Neural cell (in vitro differentiated cells): Measurements from ENCODE around the gene BCAS2. TPM values are rescaled to one million over a fixed set of nuclear protein-coding genes. Genes with fewer than 3 reads are reported as not detected.

Source experiments
- H2AFZ ChIP-seq: fragments of 200-600, 300-800 bp; sonication (generic), shearing (Covaris generic); 2 replicates; pipeline ENCODE4 v1.6.0; 2014; ENCODE audit warnings: low read depth, mild to moderate bottlenecking, antibody characterized with exemption, low read length, moderate library complexity
- H3F3A ChIP-seq: fragments of 200-600 bp; shearing (Covaris generic); 2 replicates; pipeline ENCODE4 v1.6.1; 2016; ENCODE audit warnings: mild to moderate bottlenecking, moderate library complexity, mixed read lengths, antibody characterized with exemption, low read length; ENCODE audit not compliant: insufficient read depth, poor library complexity, severe bottlenecking
- H3K27ac ChIP-seq: fragments of 200-600, 300-800 bp; sonication (generic), shearing (Covaris generic); 2 replicates; pipeline ENCODE4 v1.5.1; 2014; ENCODE audit warnings: mild to moderate bottlenecking, low read length, moderate library complexity
- H3K27me3 ChIP-seq: fragments of 300-800, 200-600 bp; sonication (generic), shearing (Covaris generic); 2 replicates; pipeline ENCODE4 v1.6.0; 2014; ENCODE audit warnings: mild to moderate bottlenecking, low read depth, low read length, moderate library complexity; ENCODE audit not compliant: insufficient read depth
- H3K36me3 ChIP-seq: fragments of 300-800, 200-600 bp; sonication (generic), shearing (Covaris generic); 2 replicates; pipeline ENCODE4 v1.5.1; 2014; ENCODE audit warnings: mild to moderate bottlenecking, antibody characterized with exemption, low read length, moderate library complexity; ENCODE audit not compliant: insufficient read depth
- H3K4me2 ChIP-seq: fragments of 300-800, 200-600 bp; sonication (generic), shearing (Covaris generic); 2 replicates; pipeline ENCODE4 v1.6.0; 2014; ENCODE audit warnings: mild to moderate bottlenecking, low read length
- H3K4me3 ChIP-seq: fragments of 300-800, 200-600 bp; sonication (generic), shearing (Covaris generic); 2 replicates; pipeline ENCODE4 v1.5.1; 2014; ENCODE audit warnings: mild to moderate bottlenecking, low read length, moderate library complexity
- H3K79me2 ChIP-seq: fragments of 200-600 bp; shearing (Covaris generic); replicated peaks from 2 replicates; pipeline ENCODE4 v1.6.0; 2014; ENCODE audit warnings: mild to moderate bottlenecking, low read length, moderate library complexity; ENCODE audit not compliant: insufficient read depth
- H3K9ac ChIP-seq: fragments of 300-800, 200-600 bp; sonication (generic), shearing (Covaris generic); 2 replicates; pipeline ENCODE4 v1.6.1; 2016; ENCODE audit warnings: mild to moderate bottlenecking, low read length, mixed read lengths
- H3K9me2 ChIP-seq: fragments of 200-600 bp; shearing (Covaris generic); 2 replicates; pipeline ENCODE4 v1.6.1; 2016; ENCODE audit warnings: mild to moderate bottlenecking, low read length, mixed read lengths; ENCODE audit not compliant: insufficient read depth
- H3K9me3 ChIP-seq: fragments of 200-600, 300-800 bp; sonication (generic), shearing (Covaris generic); 2 replicates; pipeline ENCODE4 v1.6.1; 2016; ENCODE audit warnings: mild to moderate bottlenecking, mixed run types, low read length, moderate library complexity, mixed read lengths
- H4K20me1 ChIP-seq: fragments of 200-600 bp; shearing (Covaris generic); 2 replicates; pipeline ENCODE4 v1.6.1; 2016; ENCODE audit warnings: mild to moderate bottlenecking, mixed run types; ENCODE audit not compliant: insufficient read depth
- EP300 ChIP-seq: fragments of 450-650 bp; conservative IDR thresholded peaks from 2 replicates; pipeline ENCODE4 v1.6.1; 2014; ENCODE audit warnings: antibody characterized with exemption, mild to moderate bottlenecking, moderate library complexity; ENCODE audit not compliant: poor library complexity, severe bottlenecking
- EZH2 ChIP-seq: fragments of 200-600, 300-800 bp; shearing (Covaris generic), sonication (generic); IDR thresholded peaks from 2 replicates; pipeline ENCODE4 v1.6.1; 2014; ENCODE audit warnings: antibody characterized with exemption, low read length, borderline replicate concordance, mild to moderate bottlenecking; ENCODE audit not compliant: insufficient read depth, poor library complexity, severe bottlenecking
- MXI1 ChIP-seq: fragments of 450-650 bp; conservative IDR thresholded peaks from 2 replicates; pipeline ENCODE4 v1.6.1; 2014; ENCODE audit warnings: antibody characterized with exemption, mild to moderate bottlenecking; ENCODE audit not compliant: poor library complexity, severe bottlenecking
- POLR2AphosphoS5 ChIP-seq: IDR thresholded peaks from 2 replicates; pipeline ENCODE4 v1.6.1; 2012
- RAD21 ChIP-seq: fragments of 450-650 bp; conservative IDR thresholded peaks from 2 replicates; pipeline ENCODE4 v1.6.1; 2014; ENCODE audit warnings: antibody characterized with exemption, mild to moderate bottlenecking, moderate library complexity
- SMC3 ChIP-seq: fragments of 450-650 bp; conservative IDR thresholded peaks from 2 replicates; pipeline ENCODE4 v1.6.1; 2014; ENCODE audit warnings: antibody characterized with exemption, mild to moderate bottlenecking, moderate library complexity; ENCODE audit not compliant: poor library complexity
- TAF1 ChIP-seq: IDR thresholded peaks from 2 replicates; pipeline ENCODE4 v1.6.1; 2012; ENCODE audit warnings: low read depth
- polyA plus RNA-seq: library from polyadenylated mRNA; depleted of rRNA; stranded (reverse); fragments of >200 nt; gene quantifications from 2 replicates; pipeline ENCODE4 v1.2.3, GENCODE V29; 2014
- TF ChIP-seq, protein P1 (sequence below): IDR thresholded peaks from 2 replicates; pipeline ENCODE4 v1.6.1; 2012; ENCODE audit warnings: borderline replicate concordance
- TF ChIP-seq, protein P2 (sequence below): fragments of 450-650 bp; IDR thresholded peaks from 2 replicates; pipeline ENCODE4 v1.5.1; 2014; ENCODE audit warnings: antibody characterized with exemption, mild to moderate bottlenecking, moderate library complexity; ENCODE audit not compliant: poor library complexity, severe bottlenecking

The BCAS2 gene
- polyA plus RNA-seq, 1 donor from 2014 or later: 149 TPM

DNA sequence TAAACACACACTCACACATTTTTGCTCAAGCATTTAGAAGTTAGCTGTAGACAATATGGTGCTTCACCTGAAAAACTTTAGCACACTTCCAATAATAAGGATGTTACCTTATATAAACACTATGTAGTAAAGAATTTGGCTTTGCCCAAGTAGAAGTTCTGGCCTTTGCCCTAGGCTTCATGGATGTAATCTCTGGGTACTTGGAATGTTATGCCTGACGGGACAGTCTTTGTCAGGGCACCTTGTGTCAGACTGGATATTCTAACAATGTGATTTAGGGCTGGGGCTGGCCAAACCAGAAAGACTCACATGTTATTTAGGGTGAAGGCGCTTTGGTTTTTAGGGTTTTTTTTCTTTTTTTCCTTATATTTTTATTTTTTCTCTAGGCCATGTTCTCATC, 35.6 kb downstream of the BCAS2 start:
- Histone ChIP-seq H2AFZ (no peak overlapping the region), H3K9ac (no peak overlapping the region), H3K27ac (no peak overlapping the region), H3K36me3 (no peaks in the 10 kb centered on the region), H3K79me2 (no peaks in the 10 kb centered on the region), H3K9me2 (no peaks in the 10 kb centered on the region), H3F3A (no peaks in the 10 kb centered on the region), H4K20me1 (no peaks in the 10 kb centered on the region), H3K4me2 (no peak overlapping the region), H3K9me3 (no peaks in the 10 kb centered on the region), H3K4me3 (no peak overlapping the region), H3K27me3 (no peaks in the 10 kb centered on the region)
- TF ChIP-seq MXI1: no peak
- TF ChIP-seq EZH2: no peak
- TF ChIP-seq EP300: no peak
- TF ChIP-seq SMC3: no peak
- TF ChIP-seq, protein P1, sequence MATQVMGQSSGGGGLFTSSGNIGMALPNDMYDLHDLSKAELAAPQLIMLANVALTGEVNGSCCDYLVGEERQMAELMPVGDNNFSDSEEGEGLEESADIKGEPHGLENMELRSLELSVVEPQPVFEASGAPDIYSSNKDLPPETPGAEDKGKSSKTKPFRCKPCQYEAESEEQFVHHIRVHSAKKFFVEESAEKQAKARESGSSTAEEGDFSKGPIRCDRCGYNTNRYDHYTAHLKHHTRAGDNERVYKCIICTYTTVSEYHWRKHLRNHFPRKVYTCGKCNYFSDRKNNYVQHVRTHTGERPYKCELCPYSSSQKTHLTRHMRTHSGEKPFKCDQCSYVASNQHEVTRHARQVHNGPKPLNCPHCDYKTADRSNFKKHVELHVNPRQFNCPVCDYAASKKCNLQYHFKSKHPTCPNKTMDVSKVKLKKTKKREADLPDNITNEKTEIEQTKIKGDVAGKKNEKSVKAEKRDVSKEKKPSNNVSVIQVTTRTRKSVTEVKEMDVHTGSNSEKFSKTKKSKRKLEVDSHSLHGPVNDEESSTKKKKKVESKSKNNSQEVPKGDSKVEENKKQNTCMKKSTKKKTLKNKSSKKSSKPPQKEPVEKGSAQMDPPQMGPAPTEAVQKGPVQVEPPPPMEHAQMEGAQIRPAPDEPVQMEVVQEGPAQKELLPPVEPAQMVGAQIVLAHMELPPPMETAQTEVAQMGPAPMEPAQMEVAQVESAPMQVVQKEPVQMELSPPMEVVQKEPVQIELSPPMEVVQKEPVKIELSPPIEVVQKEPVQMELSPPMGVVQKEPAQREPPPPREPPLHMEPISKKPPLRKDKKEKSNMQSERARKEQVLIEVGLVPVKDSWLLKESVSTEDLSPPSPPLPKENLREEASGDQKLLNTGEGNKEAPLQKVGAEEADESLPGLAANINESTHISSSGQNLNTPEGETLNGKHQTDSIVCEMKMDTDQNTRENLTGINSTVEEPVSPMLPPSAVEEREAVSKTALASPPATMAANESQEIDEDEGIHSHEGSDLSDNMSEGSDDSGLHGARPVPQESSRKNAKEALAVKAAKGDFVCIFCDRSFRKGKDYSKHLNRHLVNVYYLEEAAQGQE: no peak
- no peak for TF ChIP-seq TAF1

DNA sequence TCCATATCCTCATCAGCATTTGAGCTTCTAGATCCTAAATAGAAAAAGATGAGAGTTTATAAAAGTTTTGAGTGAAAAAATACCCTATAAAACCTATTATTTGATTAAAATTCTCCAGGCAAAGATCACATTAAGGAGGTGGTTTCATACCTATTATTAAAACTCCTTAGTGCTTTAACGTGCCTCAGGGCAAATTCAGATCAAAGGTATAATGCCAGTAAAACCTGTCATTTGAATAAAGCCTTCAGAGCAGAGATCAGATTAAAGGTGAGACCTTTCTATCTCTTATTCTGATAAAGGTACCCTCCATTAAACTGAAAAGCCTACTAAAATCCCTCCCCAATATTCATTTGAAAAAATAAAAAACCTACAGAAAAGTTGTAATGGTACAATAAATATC, 36.1 kb downstream of the BCAS2 start:
- no peaks in the 10 kb centered on the region for H3K9me2 ChIP-seq
- no peaks in the 10 kb centered on the region for H3K79me2 ChIP-seq
- no peak overlapping the region for H3K9ac ChIP-seq
- no peak overlapping the region for H3K4me2 ChIP-seq
- no peaks in the 10 kb centered on the region for H3K9me3 ChIP-seq
- H3K27ac ChIP-seq: no peak overlapping the region
- H3K27me3 ChIP-seq: no peaks in the 10 kb centered on the region
- H3K4me3 ChIP-seq: no peak overlapping the region
- no peaks in the 10 kb centered on the region for H3F3A ChIP-seq
- TF ChIP-seq SMC3 (no peak), POLR2AphosphoS5 (no peak), RAD21 (no peak), EP300 (no peak), MXI1 (no peak), TAF1 (no peak)
- TF ChIP-seq, protein P2, sequence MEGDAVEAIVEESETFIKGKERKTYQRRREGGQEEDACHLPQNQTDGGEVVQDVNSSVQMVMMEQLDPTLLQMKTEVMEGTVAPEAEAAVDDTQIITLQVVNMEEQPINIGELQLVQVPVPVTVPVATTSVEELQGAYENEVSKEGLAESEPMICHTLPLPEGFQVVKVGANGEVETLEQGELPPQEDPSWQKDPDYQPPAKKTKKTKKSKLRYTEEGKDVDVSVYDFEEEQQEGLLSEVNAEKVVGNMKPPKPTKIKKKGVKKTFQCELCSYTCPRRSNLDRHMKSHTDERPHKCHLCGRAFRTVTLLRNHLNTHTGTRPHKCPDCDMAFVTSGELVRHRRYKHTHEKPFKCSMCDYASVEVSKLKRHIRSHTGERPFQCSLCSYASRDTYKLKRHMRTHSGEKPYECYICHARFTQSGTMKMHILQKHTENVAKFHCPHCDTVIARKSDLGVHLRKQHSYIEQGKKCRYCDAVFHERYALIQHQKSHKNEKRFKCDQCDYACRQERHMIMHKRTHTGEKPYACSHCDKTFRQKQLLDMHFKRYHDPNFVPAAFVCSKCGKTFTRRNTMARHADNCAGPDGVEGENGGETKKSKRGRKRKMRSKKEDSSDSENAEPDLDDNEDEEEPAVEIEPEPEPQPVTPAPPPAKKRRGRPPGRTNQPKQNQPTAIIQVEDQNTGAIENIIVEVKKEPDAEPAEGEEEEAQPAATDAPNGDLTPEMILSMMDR: no peak
- TF ChIP-seq, protein P1: no peak
- no peaks in the 10 kb centered on the region for H3K36me3 ChIP-seq
- H2AFZ ChIP-seq: no peak overlapping the region
- no peaks in the 10 kb centered on the region for H4K20me1 ChIP-seq
